ENCODE data around the gene TMEM212. TPM values are rescaled to one million over a fixed set of nuclear protein-coding genes. Genes with fewer than 3 reads are reported as not detected.

The TMEM212 gene
- polyA plus RNA-seq, 1 experiment = not detected

DNA sequence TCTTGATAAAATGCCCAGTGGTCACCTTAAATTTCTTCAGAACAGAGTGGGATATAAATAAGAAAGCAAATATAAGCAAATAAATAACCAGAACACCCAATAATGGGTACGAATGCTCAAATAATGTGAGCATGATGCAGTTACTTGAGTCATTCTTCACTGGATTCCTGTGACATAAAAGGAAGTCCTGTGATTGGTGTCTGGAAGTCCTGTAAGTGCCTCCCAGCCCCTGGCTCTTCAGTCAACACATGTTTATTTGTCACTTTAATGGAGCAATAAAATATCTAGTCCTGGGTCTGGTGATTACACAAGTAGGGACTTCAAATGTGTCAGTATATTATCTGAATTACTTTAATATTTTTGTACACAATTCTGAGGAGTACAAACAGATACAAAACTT, 30.4 kb downstream of the TMEM212 start:
- TF ChIP-seq, protein P1, sequence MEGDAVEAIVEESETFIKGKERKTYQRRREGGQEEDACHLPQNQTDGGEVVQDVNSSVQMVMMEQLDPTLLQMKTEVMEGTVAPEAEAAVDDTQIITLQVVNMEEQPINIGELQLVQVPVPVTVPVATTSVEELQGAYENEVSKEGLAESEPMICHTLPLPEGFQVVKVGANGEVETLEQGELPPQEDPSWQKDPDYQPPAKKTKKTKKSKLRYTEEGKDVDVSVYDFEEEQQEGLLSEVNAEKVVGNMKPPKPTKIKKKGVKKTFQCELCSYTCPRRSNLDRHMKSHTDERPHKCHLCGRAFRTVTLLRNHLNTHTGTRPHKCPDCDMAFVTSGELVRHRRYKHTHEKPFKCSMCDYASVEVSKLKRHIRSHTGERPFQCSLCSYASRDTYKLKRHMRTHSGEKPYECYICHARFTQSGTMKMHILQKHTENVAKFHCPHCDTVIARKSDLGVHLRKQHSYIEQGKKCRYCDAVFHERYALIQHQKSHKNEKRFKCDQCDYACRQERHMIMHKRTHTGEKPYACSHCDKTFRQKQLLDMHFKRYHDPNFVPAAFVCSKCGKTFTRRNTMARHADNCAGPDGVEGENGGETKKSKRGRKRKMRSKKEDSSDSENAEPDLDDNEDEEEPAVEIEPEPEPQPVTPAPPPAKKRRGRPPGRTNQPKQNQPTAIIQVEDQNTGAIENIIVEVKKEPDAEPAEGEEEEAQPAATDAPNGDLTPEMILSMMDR (IDR thresholded peaks at IDR 0.05; ENCODE audit: low read depth, low read length) = no peak
- CTCF ChIA-PET = no interaction called here
- Histone ChIP-seq H3K4me3 (ENCODE audit: low read depth, low read length) (no peak overlapping the region), H3K9me3 (ENCODE audit: control insufficient read depth, insufficient read depth, low read length) (no peaks in the 10 kb centered on the region), H3K27me3 (ENCODE audit: control insufficient read depth, insufficient read depth, low read length) (no peaks in the 10 kb centered on the region), H3K27ac (ENCODE audit: low read depth, low read length) (peak overlapping the region; percentile 68)
- no peak for DNase-seq (ENCODE audit: low read depth, low spot score)
- POLR2A ChIA-PET = interaction anchor here (0.6 kb wide), 2 partner anchors 177 to 295 kb away, joined by 3 to 5 read pairs; no protein-coding TSS in a partner anchor

DNA sequence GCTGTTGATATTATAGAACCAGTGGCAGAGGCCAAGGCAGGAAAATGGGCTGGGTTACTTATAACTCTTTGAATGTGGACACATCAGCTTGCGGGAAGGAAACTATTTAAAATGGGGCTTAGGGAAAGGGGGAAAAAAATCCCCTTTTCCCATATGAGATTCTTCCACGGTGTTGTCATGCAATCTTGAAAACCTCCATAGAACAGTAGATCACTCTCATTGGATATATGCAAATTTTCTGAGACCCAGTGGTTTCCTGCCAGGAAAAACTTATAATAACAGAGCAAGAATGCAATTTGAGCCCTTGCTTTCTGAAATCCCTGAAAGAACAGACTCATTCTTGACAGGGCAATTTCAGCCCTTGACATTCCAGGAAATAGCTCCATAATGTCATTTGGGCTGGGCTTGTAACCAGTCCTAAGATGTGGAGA, 31.1 kb downstream of the TMEM212 start:
- Histone ChIP-seq H3K9me3 (ENCODE audit: control insufficient read depth, insufficient read depth, low read length) (no peaks in the 10 kb centered on the region), H3K27me3 (ENCODE audit: control insufficient read depth, insufficient read depth, low read length) (no peaks in the 10 kb centered on the region), H3K27ac (ENCODE audit: low read depth, low read length) (peak overlapping the region; percentile 80), H3K4me3 (ENCODE audit: low read depth, low read length) (no peak overlapping the region)
- TF ChIP-seq, protein P1 (IDR thresholded peaks at IDR 0.05; ENCODE audit: low read depth, low read length) = no peak
- CTCF ChIA-PET = no interaction called here
- peak; percentile 94 for DNase-seq (ENCODE audit: low read depth, low spot score)
- POLR2A ChIA-PET = interaction anchor here (0.6 to 1.0 kb wide), 3 partner anchors 64 to 294 kb away, joined by 3 to 5 read pairs (median 4); partner anchors contain the start of gene PLD1

DNA sequence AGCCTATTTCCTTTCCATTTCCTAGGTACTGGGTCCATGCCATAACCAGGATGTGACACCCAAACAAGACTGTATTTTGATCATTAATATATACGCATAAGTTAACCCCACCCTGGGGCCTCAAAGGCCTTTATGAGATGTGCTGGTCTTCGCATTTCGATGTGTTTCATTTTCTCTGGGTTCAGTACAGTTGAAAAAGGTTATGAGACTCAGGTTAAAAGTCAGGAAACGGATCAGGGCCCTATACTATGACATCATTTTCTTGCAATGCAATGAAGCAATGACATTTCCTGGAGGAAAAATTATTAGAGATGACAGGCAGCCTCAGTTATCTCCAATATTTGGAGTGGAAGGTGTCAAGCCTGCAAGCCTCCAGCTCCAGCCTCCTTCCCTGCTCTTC, 31.7 kb downstream of the TMEM212 start:
- POLR2A ChIA-PET = interaction anchor here (1.0 kb wide), 1 partner anchor 65 kb away, joined by 4 read pairs; the partner anchor contains the start of gene PLD1
- no peak for DNase-seq (ENCODE audit: low read depth, low spot score)

DNA sequence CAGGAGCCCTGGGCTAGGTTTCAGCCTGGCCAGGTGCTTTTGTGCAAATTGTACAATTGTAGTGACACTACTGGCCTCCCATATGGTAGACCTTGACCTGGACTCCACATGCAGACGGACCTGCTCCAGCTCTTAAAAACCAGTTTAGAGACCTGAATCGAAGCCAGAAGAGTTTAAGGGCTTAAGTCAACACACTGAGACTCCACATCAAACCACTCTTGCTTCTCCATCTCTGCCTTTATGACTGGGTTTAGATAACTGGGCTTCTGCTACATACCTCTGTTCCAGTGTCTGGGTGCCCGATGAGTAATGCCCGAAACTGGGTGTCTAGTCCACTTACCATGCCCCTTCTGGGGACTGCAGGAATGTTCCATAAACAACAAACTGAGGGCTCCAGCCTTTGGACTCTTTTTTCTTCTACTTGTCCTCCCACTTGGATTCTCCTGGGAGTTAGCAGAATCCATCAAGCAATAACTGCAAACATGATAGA, 32.8 kb downstream of the TMEM212 start:
- ChIA-PET CTCF (no interaction called here), POLR2A (no interaction called here)
- Histone ChIP-seq H3K9me3 (ENCODE audit: control insufficient read depth, insufficient read depth, low read length) (no peaks in the 10 kb centered on the region), H3K27me3 (ENCODE audit: control insufficient read depth, insufficient read depth, low read length) (no peaks in the 10 kb centered on the region), H3K4me3 (ENCODE audit: low read depth, low read length) (no peak overlapping the region), H3K27ac (ENCODE audit: low read depth, low read length) (peak overlapping the region; percentile 12)
- DNase-seq (ENCODE audit: low read depth, low spot score) = no peak
- TF ChIP-seq, protein P1 (IDR thresholded peaks at IDR 0.05; ENCODE audit: low read depth, low read length) = no peak

More for the DNA sequence above, 31.7 kb downstream of the TMEM212 start:
- Histone ChIP-seq H3K27me3 (ENCODE audit: control insufficient read depth, insufficient read depth, low read length) (no peaks in the 10 kb centered on the region), H3K4me3 (ENCODE audit: low read depth, low read length) (no peak overlapping the region), H3K9me3 (ENCODE audit: control insufficient read depth, insufficient read depth, low read length) (no peaks in the 10 kb centered on the region), H3K27ac (ENCODE audit: low read depth, low read length) (peak overlapping the region; percentile 80)
- TF ChIP-seq, protein P1 (IDR thresholded peaks at IDR 0.05; ENCODE audit: low read depth, low read length) = no peak
- CTCF ChIA-PET = no interaction called here

DNA sequence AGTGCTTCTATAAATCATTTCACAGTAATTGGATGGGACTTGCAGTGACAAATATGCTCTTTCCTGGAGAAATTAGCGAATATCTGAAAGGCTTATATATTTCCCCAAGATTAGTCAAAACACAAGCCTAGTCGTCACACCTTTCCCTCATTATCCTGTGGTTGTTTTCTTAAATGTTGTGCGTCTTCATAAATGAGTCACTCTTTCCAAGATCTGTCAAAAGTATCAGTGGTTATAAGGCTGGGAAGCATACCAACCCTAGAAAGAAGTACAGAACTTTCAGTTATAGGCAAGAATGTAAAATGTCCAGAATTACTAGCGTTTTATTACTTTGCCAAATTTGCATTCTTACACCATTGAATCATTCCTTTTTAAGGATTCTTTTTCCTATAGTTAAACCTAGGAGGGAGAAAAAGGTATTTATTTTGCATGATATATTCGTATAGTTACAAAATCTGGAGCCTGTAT, 33.6 kb downstream of the TMEM212 start:
- H3K27ac ChIP-seq (ENCODE audit: low read depth, low read length) = peak overlapping the region; percentile 62
- DNase-seq (ENCODE audit: low read depth, low spot score) = peak; percentile 65
- H3K9me3 ChIP-seq (ENCODE audit: control insufficient read depth, insufficient read depth, low read length) = no peaks in the 10 kb centered on the region
- TF ChIP-seq, protein P1 (IDR thresholded peaks at IDR 0.05; ENCODE audit: low read depth, low read length) = no peak
- H3K27me3 ChIP-seq (ENCODE audit: control insufficient read depth, insufficient read depth, low read length) = no peaks in the 10 kb centered on the region
- POLR2A ChIA-PET = interaction anchor here (0.7 kb wide), 1 partner anchor 18 kb away, joined by 5 read pairs; no protein-coding TSS in a partner anchor
- no peak overlapping the region for H3K4me3 ChIP-seq (ENCODE audit: low read depth, low read length)
- CTCF ChIA-PET = interaction anchor here (0.7 kb wide), 1 partner anchor 249 kb away, joined by 4 read pairs; no protein-coding TSS in a partner anchor
